GM10266 (cell line): Measurements from ENCODE around the gene MZB1.

Experiments
- DNase-seq: peaks from one replicate; pipeline ENCODE4 v3.0.0; 2012; ENCODE audit errors: extremely low spot score
- TF ChIP-seq, protein P1 (sequence below): IDR thresholded peaks from 2 replicates; pipeline ENCODE4 v1.5.1; 2012; ENCODE audit warnings: mild to moderate bottlenecking, low read depth; ENCODE audit not compliant: control insufficient read depth, insufficient read depth; ENCODE audit errors: missing control alignments

MZB1 gene

DNA sequence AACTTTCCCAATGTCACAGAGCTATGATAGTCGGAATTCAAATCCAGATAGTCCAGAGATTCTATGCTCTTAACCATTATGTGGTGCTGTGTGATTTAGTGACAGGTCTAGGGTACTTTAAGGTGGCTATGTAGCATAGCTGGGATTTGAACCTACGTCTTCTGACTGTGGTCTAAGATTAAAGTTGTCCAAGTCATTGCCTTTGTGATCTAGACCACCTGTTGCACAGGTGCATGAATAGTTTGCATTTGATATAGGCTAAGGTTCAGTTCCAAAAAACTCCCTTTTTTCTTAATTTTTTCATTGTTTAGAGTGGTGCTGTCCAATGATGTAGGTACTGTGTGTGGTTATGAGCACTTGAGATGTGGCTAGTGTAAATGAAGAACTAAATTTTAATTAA, 45.5 kb downstream of the MZB1 start:
- no peak for DNase-seq
- TF ChIP-seq, protein P1, sequence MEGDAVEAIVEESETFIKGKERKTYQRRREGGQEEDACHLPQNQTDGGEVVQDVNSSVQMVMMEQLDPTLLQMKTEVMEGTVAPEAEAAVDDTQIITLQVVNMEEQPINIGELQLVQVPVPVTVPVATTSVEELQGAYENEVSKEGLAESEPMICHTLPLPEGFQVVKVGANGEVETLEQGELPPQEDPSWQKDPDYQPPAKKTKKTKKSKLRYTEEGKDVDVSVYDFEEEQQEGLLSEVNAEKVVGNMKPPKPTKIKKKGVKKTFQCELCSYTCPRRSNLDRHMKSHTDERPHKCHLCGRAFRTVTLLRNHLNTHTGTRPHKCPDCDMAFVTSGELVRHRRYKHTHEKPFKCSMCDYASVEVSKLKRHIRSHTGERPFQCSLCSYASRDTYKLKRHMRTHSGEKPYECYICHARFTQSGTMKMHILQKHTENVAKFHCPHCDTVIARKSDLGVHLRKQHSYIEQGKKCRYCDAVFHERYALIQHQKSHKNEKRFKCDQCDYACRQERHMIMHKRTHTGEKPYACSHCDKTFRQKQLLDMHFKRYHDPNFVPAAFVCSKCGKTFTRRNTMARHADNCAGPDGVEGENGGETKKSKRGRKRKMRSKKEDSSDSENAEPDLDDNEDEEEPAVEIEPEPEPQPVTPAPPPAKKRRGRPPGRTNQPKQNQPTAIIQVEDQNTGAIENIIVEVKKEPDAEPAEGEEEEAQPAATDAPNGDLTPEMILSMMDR = no peak

DNA sequence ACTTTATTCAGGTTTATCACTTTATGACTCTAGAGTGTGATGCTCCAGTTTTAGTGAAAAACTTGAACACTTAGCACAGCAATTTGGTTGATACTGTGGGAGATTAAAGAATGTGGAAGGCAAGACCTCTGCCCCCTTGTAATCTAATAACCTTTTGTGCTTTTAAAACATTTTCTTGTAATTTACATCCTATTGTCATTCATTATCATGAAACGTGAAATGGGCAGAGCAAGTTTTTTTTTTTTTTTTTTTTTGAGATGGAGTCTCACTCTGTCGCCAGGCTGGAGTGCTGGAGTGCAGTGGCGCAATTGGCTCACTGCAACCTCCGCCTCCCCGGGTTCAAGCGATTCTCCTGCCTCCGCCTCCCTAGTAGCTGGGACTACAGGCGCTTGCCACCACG, 46.2 kb downstream of the MZB1 start:
- TF ChIP-seq, protein P1 = no peak
- DNase-seq = no peak

DNA sequence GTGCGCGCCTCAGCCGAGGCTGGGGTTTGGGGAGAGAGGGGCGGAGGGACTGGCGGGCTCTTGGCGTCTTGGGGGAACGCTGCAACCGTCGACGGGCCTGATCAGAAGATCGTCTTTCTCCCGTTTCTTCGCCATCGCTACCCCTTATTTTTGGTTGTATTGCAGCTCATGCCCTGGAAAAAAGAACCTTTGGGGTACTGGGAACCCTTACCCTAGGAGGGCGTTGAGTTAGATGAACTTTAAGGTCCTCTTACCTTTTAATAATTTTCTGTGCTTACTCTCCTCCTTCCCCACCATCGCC, 47.3 kb downstream of the MZB1 start:
- peak; percentile 81 for DNase-seq
- TF ChIP-seq, protein P1 = no peak

DNA sequence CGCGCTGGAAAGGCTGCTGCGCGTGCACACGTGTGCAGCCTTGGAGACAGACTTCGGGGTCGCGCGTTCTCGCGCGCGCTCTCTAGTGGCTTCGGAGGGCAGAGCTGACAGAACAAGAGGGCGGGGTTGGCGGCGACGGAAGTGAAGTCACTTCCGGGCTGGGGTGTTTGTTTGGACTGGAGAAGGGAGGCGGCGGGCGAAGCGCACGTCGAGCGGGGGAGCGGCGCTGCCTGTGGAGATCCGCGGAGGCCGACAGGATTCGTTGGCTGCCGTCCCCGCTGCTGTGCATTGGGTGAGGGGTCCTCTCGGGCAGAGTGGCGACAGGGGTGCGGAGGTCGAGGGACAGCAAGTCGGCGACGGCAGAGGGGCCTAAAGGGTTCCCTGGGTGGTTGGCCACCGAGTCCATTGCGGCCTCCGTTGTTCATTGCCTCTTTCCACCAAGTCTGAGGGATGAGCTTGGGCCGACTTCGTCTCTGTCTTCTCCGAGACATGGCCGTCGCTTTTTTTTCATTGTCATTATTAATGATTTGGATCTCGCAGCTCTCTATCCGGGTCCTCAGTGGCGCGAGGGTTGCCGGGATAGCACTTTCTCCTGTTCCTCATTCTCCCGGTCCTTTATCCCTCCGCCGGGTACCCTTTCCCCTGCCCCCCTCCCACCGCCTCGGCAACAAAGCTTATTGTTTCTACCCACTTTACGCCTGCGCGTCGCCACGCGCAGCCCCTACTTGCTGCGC, 47.9 kb downstream of the MZB1 start, which contains the start of gene PAIP2:
Gene PAIP2 (plus strand): TSS at position 166 of the 734 bp plus-strand sequence. CDS start 21,931 bp downstream, outside the sequence.
- TF ChIP-seq, protein P1 = peak; percentile 88
- DNase-seq = peak; percentile 87

DNA sequence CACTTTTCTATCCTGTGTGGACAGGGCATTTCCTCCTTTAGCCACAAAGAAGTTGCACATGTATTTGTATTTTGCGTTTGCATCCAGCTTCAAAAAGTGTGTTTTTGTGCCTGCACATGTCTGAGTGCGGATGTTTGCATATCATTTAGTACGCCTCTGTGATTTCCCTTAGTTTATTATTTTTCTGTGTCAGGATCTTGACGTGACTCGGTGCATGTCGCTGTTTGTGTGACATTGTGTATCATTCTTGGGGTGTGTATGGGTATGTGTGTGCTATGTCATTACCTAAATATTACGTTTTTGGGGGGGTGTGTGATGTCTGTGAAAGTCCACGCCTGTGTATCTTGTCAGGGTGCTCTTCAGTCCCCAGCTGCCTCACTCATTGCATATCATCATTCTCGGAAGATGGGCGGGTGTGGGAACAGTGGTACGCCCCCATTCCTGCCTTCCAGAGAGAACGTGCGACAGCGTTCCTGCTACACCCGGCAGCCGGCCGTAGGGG, 48.5 kb downstream of the MZB1 start:
- DNase-seq = no peak
- TF ChIP-seq, protein P1 = no peak

DNA sequence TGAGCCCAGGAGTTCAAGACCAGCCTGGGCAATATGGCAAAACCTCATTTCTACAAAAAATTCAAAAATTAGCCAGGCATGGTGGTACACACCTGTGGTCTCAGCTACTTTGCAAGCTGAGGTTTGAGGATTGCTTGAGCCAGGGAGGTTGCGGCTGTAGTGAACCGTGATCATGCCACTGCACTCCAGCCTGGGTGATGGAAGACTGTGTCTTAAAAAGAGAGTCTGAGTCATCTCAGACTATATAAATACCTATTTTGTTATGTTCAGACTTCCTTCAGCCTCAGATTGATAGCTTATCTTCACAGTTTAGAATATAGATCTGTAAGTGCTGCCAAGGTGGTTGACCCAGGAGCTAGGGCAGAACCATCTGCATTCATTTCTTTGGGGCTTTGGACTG, 49.7 kb downstream of the MZB1 start:
- no peak for DNase-seq
- TF ChIP-seq, protein P1 = no peak
